Activated B cell treated with CpG ODN at 0.5 μM for 24 hours (primary cell): ENCODE measurements around the gene PDE1A. TPM values are rescaled to one million over a fixed set of nuclear protein-coding genes. Genes with fewer than 3 reads are reported as not detected.

Experiments
- ATAC-seq: fragments of 200-7000 bp; cut with Tn5 transposase; one replicate; pipeline ENCODE4 v1.10.0; 2021; ENCODE audit warnings: low read depth, mild to moderate bottlenecking, moderate library complexity
- CTCF ChIA-PET: fragments of 350-600 bp; sonication (Branson Sonifier 250); formaldehyde crosslinking; loops from one replicate; lab custom pipeline; 2021; ENCODE audit warnings: antibody characterized with exemption; lab: Charles Lee
- POLR2A ChIA-PET: fragments of 350-600 bp; sonication (Branson Sonifier 250); formaldehyde crosslinking; loops from one replicate; lab custom pipeline; 2021; ENCODE audit warnings: antibody characterized with exemption; lab: Charles Lee
- DNase-seq: peaks from one replicate; pipeline ENCODE4 v3.0.0; 2022
- H3K27ac Mint-ChIP-seq: one replicate; pipeline ENCODE4 v1.8.0; 2020; ENCODE audit warnings: mixed read lengths
- H3K27me3 Mint-ChIP-seq: one replicate; pipeline ENCODE4 v1.8.0; 2021; ENCODE audit warnings: mixed read lengths
- H3K36me3 Mint-ChIP-seq: one replicate; pipeline ENCODE4 v1.8.0; 2021; ENCODE audit warnings: low read depth, mixed read lengths
- H3K4me1 Mint-ChIP-seq: one replicate; pipeline ENCODE4 v1.8.0; 2021; ENCODE audit warnings: mixed read lengths
- H3K4me3 Mint-ChIP-seq: one replicate; pipeline ENCODE4 v1.8.0; 2020; ENCODE audit warnings: mild to moderate bottlenecking, mixed read lengths
- H3K9me3 Mint-ChIP-seq: one replicate; pipeline ENCODE4 v1.8.0; 2020; ENCODE audit warnings: mixed read lengths
- intact Hi-C: fragments of 100-400 bp; cut with micrococcal nuclease; formaldehyde crosslinking; loops from one replicate; pipeline ENCODE4 v1.15.1; 2024
- total RNA-seq: library from RNA; stranded (reverse); gene quantifications from 2 replicates; pipeline ENCODE4 v1.2.3, GENCODE V29; 2022
- TF ChIP-seq, protein P1 (sequence below): fragments of 200-600 bp; IDR thresholded peaks from one replicate; pipeline ENCODE4 v1.8.0; 2022; ENCODE audit warnings: antibody characterized with exemption, mild to moderate bottlenecking

Gene PDE1A
- total RNA-seq, 1 donor from 2014 or later, result not detected

DNA sequence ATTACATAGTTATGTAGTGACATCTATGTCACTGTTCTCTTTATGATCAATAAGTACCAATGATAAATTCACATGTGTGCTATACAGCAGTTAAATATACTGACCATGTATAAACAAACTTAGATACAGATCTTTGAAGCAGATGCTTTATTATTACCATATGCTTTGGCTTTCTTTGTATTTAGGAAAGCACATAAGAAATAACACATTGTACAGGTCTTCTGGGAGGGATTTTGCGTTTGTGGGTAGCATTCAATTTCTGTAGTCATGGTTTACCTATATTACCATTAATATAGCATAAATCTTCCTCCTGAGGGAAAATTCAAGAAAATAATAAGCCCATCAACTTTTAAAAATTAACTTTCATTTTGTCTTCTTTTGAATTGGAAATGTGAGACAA lies 1.6 kb upstream of the PDE1A start:
- Mint-ChIP-seq H3K27ac (no peak overlapping the region), H3K9me3 (peaks cover 3% of the 10 kb centered on the region), H3K27me3 (no peaks in the 10 kb centered on the region), H3K36me3 (no peaks in the 10 kb centered on the region), H3K4me1 (no peaks in the 10 kb centered on the region), H3K4me3 (no peak overlapping the region)
- intact Hi-C loops, result no loop called here
- DNase-seq (no peak), ATAC-seq (no peak)
- ChIA-PET POLR2A (no interaction called here), CTCF (no interaction called here)
- TF ChIP-seq, protein P1, sequence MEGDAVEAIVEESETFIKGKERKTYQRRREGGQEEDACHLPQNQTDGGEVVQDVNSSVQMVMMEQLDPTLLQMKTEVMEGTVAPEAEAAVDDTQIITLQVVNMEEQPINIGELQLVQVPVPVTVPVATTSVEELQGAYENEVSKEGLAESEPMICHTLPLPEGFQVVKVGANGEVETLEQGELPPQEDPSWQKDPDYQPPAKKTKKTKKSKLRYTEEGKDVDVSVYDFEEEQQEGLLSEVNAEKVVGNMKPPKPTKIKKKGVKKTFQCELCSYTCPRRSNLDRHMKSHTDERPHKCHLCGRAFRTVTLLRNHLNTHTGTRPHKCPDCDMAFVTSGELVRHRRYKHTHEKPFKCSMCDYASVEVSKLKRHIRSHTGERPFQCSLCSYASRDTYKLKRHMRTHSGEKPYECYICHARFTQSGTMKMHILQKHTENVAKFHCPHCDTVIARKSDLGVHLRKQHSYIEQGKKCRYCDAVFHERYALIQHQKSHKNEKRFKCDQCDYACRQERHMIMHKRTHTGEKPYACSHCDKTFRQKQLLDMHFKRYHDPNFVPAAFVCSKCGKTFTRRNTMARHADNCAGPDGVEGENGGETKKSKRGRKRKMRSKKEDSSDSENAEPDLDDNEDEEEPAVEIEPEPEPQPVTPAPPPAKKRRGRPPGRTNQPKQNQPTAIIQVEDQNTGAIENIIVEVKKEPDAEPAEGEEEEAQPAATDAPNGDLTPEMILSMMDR, result no peak

GRCh38 chr2:182426082-182426917 lies 536 bp downstream of the PDE1A start:
- H3K27ac Mint-ChIP-seq, result no peak overlapping the region
- ATAC-seq, result no peak
- H3K4me3 Mint-ChIP-seq, result no peak overlapping the region

DNA sequence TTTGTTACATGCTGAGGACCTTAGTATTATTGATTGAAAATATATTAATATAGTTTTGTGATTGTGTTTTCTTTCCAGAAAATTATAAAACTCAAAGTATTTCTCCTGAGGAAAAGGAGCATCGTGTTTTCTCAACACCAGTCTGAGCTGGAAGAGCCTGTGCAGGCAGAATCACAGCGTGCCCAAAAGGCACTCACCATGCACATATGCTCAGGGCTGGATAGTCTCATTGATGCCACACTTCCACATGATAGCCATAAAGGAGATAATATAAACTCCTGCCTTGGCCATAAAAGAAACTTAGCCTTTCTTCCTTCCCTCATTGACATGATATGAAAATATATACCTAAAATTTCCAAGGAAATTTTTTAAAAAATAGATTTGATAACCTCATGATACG lies 4.0 kb downstream of the PDE1A start:
- no peak overlapping the region for H3K4me3 Mint-ChIP-seq
- no peaks in the 10 kb centered on the region for H3K9me3 Mint-ChIP-seq
- TF ChIP-seq, protein P1, result no peak
- H3K36me3 Mint-ChIP-seq, result no peaks in the 10 kb centered on the region
- H3K27ac Mint-ChIP-seq, result no peak overlapping the region
- no peak for ATAC-seq
- H3K4me1 Mint-ChIP-seq, result no peaks in the 10 kb centered on the region
- ChIA-PET POLR2A (no interaction called here), CTCF (no interaction called here)
- H3K27me3 Mint-ChIP-seq, result peaks cover 3% of the 10 kb centered on the region
- DNase-seq, result no peak
- intact Hi-C loops, result no loop called here

More at GRCh38 chr2:182426082-182426917, 536 bp downstream of the PDE1A start:
- H3K4me1 Mint-ChIP-seq, result no peaks in the 10 kb centered on the region
- ChIA-PET POLR2A (no interaction called here), CTCF (no interaction called here)
- no peaks in the 10 kb centered on the region for H3K36me3 Mint-ChIP-seq
- intact Hi-C loops, result no loop called here
- peaks cover 3% of the 10 kb centered on the region for H3K9me3 Mint-ChIP-seq
- no peak for DNase-seq
- H3K27me3 Mint-ChIP-seq, result peaks cover under 1% of the 10 kb centered on the region
- TF ChIP-seq, protein P1, result no peak

GRCh38 chr2:182420669-182421068 lies 6.2 kb downstream of the PDE1A start:
- no peak for ATAC-seq
- no peak for DNase-seq
- H3K4me3 Mint-ChIP-seq, result no peak overlapping the region
- CTCF ChIA-PET, result no interaction called here
- no peak overlapping the region for H3K27ac Mint-ChIP-seq
- H3K27me3 Mint-ChIP-seq, result peaks cover 3% of the 10 kb centered on the region
- H3K36me3 Mint-ChIP-seq, result no peaks in the 10 kb centered on the region
- H3K4me1 Mint-ChIP-seq, result no peaks in the 10 kb centered on the region
- POLR2A ChIA-PET, result no interaction called here
- H3K9me3 Mint-ChIP-seq, result no peaks in the 10 kb centered on the region
- intact Hi-C loops, result no loop called here
- TF ChIP-seq, protein P1, result no peak

- Mint-ChIP-seq H3K36me3 (no peaks in the 10 kb centered on the region), H3K4me1 (no peaks in the 10 kb centered on the region), H3K27ac (no peak overlapping the region), H3K9me3 (no peaks in the 10 kb centered on the region), H3K4me3 (no peak overlapping the region), H3K27me3 (peaks cover 3% of the 10 kb centered on the region)
- DNase-seq (no peak), ATAC-seq (no peak)
- ChIA-PET POLR2A (no interaction called here), CTCF (no interaction called here)
- TF ChIP-seq, protein P1, result no peak
- intact Hi-C loops, result no loop called here
These were observed 10.0 kb downstream of the PDE1A start for GRCh38 chr2:182416861-182417260.
